Thoracic aorta (tissue), 2 donors: ENCODE measurements around the gene TTLL11. TPM values are rescaled to one million over a fixed set of nuclear protein-coding genes. Genes with fewer than 3 reads are reported as not detected.
A peak's percentile ranks its signal among the peaks of the same experiment; 100 is the strongest.

Experiments
- ATAC-seq: fragments of 150-250 bp; one replicate; pipeline ENCODE4 v1.8.0; 2017; ENCODE audit warnings: low read depth; ENCODE audit not compliant: insufficient number of reproducible peaks, low FRiP score
- DNase-seq: peaks from one replicate; pipeline ENCODE4 v3.0.0-alpha.2; 2020; ENCODE audit warnings: low spot score
- H3K27ac ChIP-seq, 2 donors: fragments of 200-600 bp; sonication (generic); 1 replicate in 1 of 2; 2 replicates in 1 of 2; pipeline ENCODE4 v1.5.1; 2016; ENCODE audit warnings: mild to moderate bottlenecking in 2 of 2, moderate library complexity in 2 of 2
- H3K27me3 ChIP-seq: fragments of 200-600 bp; sonication (generic); replicated peaks from 2 replicates; pipeline ENCODE4 v1.6.0; 2016; ENCODE audit warnings: mild to moderate bottlenecking; ENCODE audit not compliant: insufficient read depth
- H3K36me3 ChIP-seq: fragments of 200-600 bp; sonication (generic); one replicate; pipeline ENCODE4 v1.5.1; 2016
- H3K4me1 ChIP-seq, 2 donors: fragments of 200-600 bp; sonication (generic); 1 replicate in 1 of 2; 2 replicates in 1 of 2; pipeline versions ENCODE4 v1.5.1 to v1.6.0; 2016; ENCODE audit warnings: low read depth in 2 of 2, mild to moderate bottlenecking in 1 of 2; ENCODE audit not compliant: control insufficient read depth in 1 of 2
- H3K4me3 ChIP-seq: fragments of 200-600 bp; sonication (generic); 2 replicates; pipeline ENCODE4 v1.5.1; 2016; ENCODE audit warnings: mild to moderate bottlenecking
- H3K9me3 ChIP-seq: fragments of 200-600 bp; sonication (generic); 2 replicates; pipeline ENCODE4 v1.5.1; 2016
- CTCF ChIP-seq: fragments of 200-600 bp; sonication (generic); IDR thresholded peaks from one replicate; pipeline ENCODE4 v1.5.1; 2019; ENCODE audit warnings: antibody characterized with exemption
- total RNA-seq, 2 donors: library from RNA; depleted of rRNA; stranded (reverse); fragments of >200 nt; gene quantifications; one replicate each; pipeline versions ENCODE4 v1.1.0 to v1.2.3, GENCODE V29; 2016

The TTLL11 gene
- total RNA-seq, 2 donors from 2014 or later: 25.7 to 31.2 TPM

- no peak for DNase-seq
- Histone ChIP-seq H3K9me3 (no peaks in the 10 kb centered on the region), H3K27ac (no peak overlapping the region), H3K4me3 (no peak overlapping the region), H3K36me3 (no peaks in the 10 kb centered on the region), H3K27me3 (no peaks in the 10 kb centered on the region), H3K4me1 (peaks cover 0 to 8% of the 10 kb centered on the region in 2 donors)
- ATAC-seq: no peak
- TF ChIP-seq CTCF: no peak
These were observed 10.9 kb upstream of the TTLL11 start for GRCh38 chr9:122103985-122104384.

GRCh38 chr9:122102156-122102555 is 9.0 kb upstream of the TTLL11 start:
- H3K9me3 ChIP-seq: no peaks in the 10 kb centered on the region
- DNase-seq (no peak), ATAC-seq (no peak)
- H3K27ac ChIP-seq: no peak overlapping the region
- peaks cover 0 to 7% of the 10 kb centered on the region in 2 donors for H3K4me1 ChIP-seq
- TF ChIP-seq CTCF: no peak
- H3K36me3 ChIP-seq: no peaks in the 10 kb centered on the region
- no peaks in the 10 kb centered on the region for H3K27me3 ChIP-seq
- H3K4me3 ChIP-seq: no peak overlapping the region

- no peaks in the 10 kb centered on the region for H3K27me3 ChIP-seq
- no peak overlapping the region for H3K27ac ChIP-seq
- ATAC-seq (no peak), DNase-seq (no peak)
- no peaks in the 10 kb centered on the region for H3K9me3 ChIP-seq
- TF ChIP-seq CTCF: no peak
- H3K36me3 ChIP-seq: no peaks in the 10 kb centered on the region
- no peaks in the 10 kb centered on the region for H3K4me1 ChIP-seq
- H3K4me3 ChIP-seq: no peak overlapping the region
These were observed 7.6 kb upstream of the TTLL11 start for GRCh38 chr9:122100756-122101155.

- Histone ChIP-seq H3K36me3 (no peaks in the 10 kb centered on the region), H3K4me3 (no peak overlapping the region), H3K27me3 (no peaks in the 10 kb centered on the region), H3K27ac (no peak overlapping the region), H3K4me1 (no peaks in the 10 kb centered on the region), H3K9me3 (no peaks in the 10 kb centered on the region)
- DNase-seq (peak; percentile 64), ATAC-seq (no peak)
- TF ChIP-seq CTCF: peak; percentile 86
These were observed 6.3 kb upstream of the TTLL11 start for GRCh38 chr9:122099271-122099869.

GRCh38 chr9:122097679-122098315 is 4.7 kb upstream of the TTLL11 start:
- H3K27me3 ChIP-seq: no peaks in the 10 kb centered on the region
- H3K36me3 ChIP-seq: no peaks in the 10 kb centered on the region
- no peak overlapping the region for H3K4me3 ChIP-seq
- no peak overlapping the region for H3K27ac ChIP-seq
- no peaks in the 10 kb centered on the region for H3K9me3 ChIP-seq
- no peak for ATAC-seq
- H3K4me1 ChIP-seq: peaks cover 2 to 5% of the 10 kb centered on the region in 2 donors
- no peak for DNase-seq
- TF ChIP-seq CTCF: no peak
